HCT116 (cell line): Measurements from ENCODE around the gene TCFL5. TPM values are rescaled to one million over a fixed set of nuclear protein-coding genes. Genes with fewer than 3 reads are reported as not detected.
A peak's percentile ranks its signal among the peaks of the same experiment; 100 is the strongest.
"Not testable (repeated sequence)": the region's sequence is repeated elsewhere in the genome, so short reads cannot be mapped to it uniquely, and the experiment has no call there.

Experiments
- ATAC-seq: fragments of 200-7000 bp; cut with Tn5 transposase; 2 replicates; pipeline ENCODE4 v1.9.1; 2020; ENCODE audit warnings: mild to moderate bottlenecking, moderate library complexity
- BruUV-seq: library from RNA; stranded (reverse); fragments of 400-500 nt; replicated peaks from 2 replicates; lab custom pipeline; 2021; lab: Mats Ljungman, UMichigan
- CTCF ChIA-PET: fragments of 300-600 bp; sonication (Branson Sonifier 250); formaldehyde crosslinking; loops from one replicate; lab custom pipeline; 2021; ENCODE audit warnings: antibody characterized with exemption; lab: Charles Lee
- POLR2A ChIA-PET: fragments of 300-600, 350-600 bp; sonication (Branson Sonifier 250); formaldehyde crosslinking; loops from one replicate; lab custom pipeline; 2021; ENCODE audit warnings: antibody characterized with exemption; lab: Charles Lee
- RAD21 ChIA-PET, 2 experiments: fragments of 300-600 bp; sonication (Branson Sonifier 250); formaldehyde crosslinking; loops; one replicate each; lab custom pipeline; 2023; ENCODE audit warnings: low total read pairs in 2 of 2; ENCODE audit not compliant: uncharacterized antibody in 2 of 2, unreplicated experiment in 2 of 2, low non-redundant PET in 1 of 2; lab: Charles Lee
- DNase-seq: peaks from one replicate; pipeline ENCODE4 v3.0.0-alpha.2; 2010; ENCODE audit warnings: low read depth, low spot score
- H2AFZ ChIP-seq: fragments of 200-600 bp; shearing (Covaris generic), sonication (generic); 2 replicates; pipeline ENCODE4 v1.6.1; 2017; ENCODE audit warnings: low read depth, mixed run types, mixed read lengths, antibody characterized with exemption, low read length; ENCODE audit not compliant: poor library complexity, severe bottlenecking
- H3K27ac ChIP-seq: 2 replicates; pipeline ENCODE4 v1.5.1; 2012; ENCODE audit warnings: low read depth, low read length
- H3K27me3 ChIP-seq: fragments of 200-600 bp; sonication (generic); 2 replicates; pipeline ENCODE4 v1.6.1; 2016; ENCODE audit warnings: mixed run types, low read length, mixed read lengths; ENCODE audit not compliant: insufficient read depth
- H3K36me3 ChIP-seq, 2 experiments: fragments of 200-500 bp in 1 of 2; fragments of 200-600 bp in 1 of 2; sonication (Bioruptor generic) in 1 of 2; sonication (generic) in 1 of 2; 2 replicates each; pipeline versions ENCODE4 v1.5.1 to v1.6.1; 2014 to 2016; ENCODE audit warnings: low read length in 2 of 2, inconsistent platforms in 1 of 2, mixed read lengths in 1 of 2, mixed run types in 1 of 2; ENCODE audit not compliant: insufficient read depth in 2 of 2, control insufficient read depth in 1 of 2
- H3K4me1 ChIP-seq, 2 experiments: fragments of 200-600 bp in 1 of 2; sonication (generic) in 1 of 2; 2 replicates each; pipeline versions ENCODE4 v1.5.1 to v1.6.1; 2012 to 2017; ENCODE audit warnings: low read length in 2 of 2, inconsistent platforms in 1 of 2, mild to moderate bottlenecking in 1 of 2, mixed read lengths in 1 of 2, mixed run types in 1 of 2, moderate library complexity in 1 of 2; ENCODE audit not compliant: insufficient read depth in 2 of 2, control insufficient read depth in 1 of 2
- H3K4me2 ChIP-seq: fragments of 200-600 bp; sonication (generic); 2 replicates; pipeline ENCODE4 v1.6.1; 2017; ENCODE audit warnings: mixed run types, low read length, mixed read lengths
- H3K4me3 ChIP-seq, 2 experiments: fragments of 200-600 bp in 1 of 2; sonication (generic) in 1 of 2; replicated peaks in 1 of 2; 2 replicates each; pipeline ENCODE4 v1.5.1; 2011 to 2016; ENCODE audit warnings: low read length in 2 of 2, control low read depth in 1 of 2, low read depth in 1 of 2, mild to moderate bottlenecking in 1 of 2, mixed read lengths in 1 of 2, mixed run types in 1 of 2
- H3K79me2 ChIP-seq: fragments of 200-600 bp; sonication (generic); 2 replicates; pipeline ENCODE4 v1.6.1; 2017; ENCODE audit warnings: mild to moderate bottlenecking, mixed run types, low read length, moderate library complexity, mixed read lengths; ENCODE audit not compliant: insufficient read depth
- H3K9ac ChIP-seq: fragments of 200-600 bp; sonication (generic); 2 replicates; pipeline ENCODE4 v1.6.1; 2016; ENCODE audit warnings: low read length, mixed read lengths
- H3K9me2 ChIP-seq: fragments of 200-600 bp; sonication (generic), shearing (Covaris generic); 2 replicates; pipeline ENCODE4 v1.6.1; 2017; ENCODE audit warnings: mixed run types, mild to moderate bottlenecking, moderate library complexity; ENCODE audit not compliant: insufficient read depth
- H3K9me3 ChIP-seq, 2 experiments: fragments of 200-500 bp in 1 of 2; fragments of 200-600 bp in 1 of 2; sonication (Bioruptor generic) in 1 of 2; sonication (generic) in 1 of 2; 2 replicates each; pipeline ENCODE4 v1.6.1; 2014 to 2017; ENCODE audit warnings: low read length in 2 of 2, mixed read lengths in 2 of 2, inconsistent platforms in 1 of 2, low read depth in 1 of 2, mild to moderate bottlenecking in 1 of 2, mixed run types in 1 of 2, moderate library complexity in 1 of 2; ENCODE audit not compliant: control insufficient read depth in 1 of 2, insufficient read depth in 1 of 2
- H4K20me1 ChIP-seq: fragments of 200-600 bp; sonication (generic), shearing (Covaris generic); 2 replicates; pipeline ENCODE4 v1.6.1; 2017; ENCODE audit warnings: mixed run types, mild to moderate bottlenecking, moderate library complexity; ENCODE audit not compliant: insufficient read depth
- CBX3 ChIP-seq: IDR thresholded peaks from 2 replicates; pipeline ENCODE4 v1.6.1; 2012; ENCODE audit warnings: low read depth
- EGR1 ChIP-seq: IDR thresholded peaks from 2 replicates; pipeline ENCODE4 v1.6.1; 2012; ENCODE audit warnings: low read depth
- ELF1 ChIP-seq: IDR thresholded peaks from 2 replicates; pipeline ENCODE4 v1.6.1; 2012; ENCODE audit warnings: low read depth, borderline replicate concordance
- EZH2 ChIP-seq: fragments of 200-600 bp; sonication (generic); IDR thresholded peaks from 2 replicates; pipeline ENCODE4 v1.6.1; 2017; ENCODE audit warnings: antibody characterized with exemption, mixed run types
- EZH2phosphoT487 ChIP-seq: fragments of 200-600 bp; IDR thresholded peaks from 2 replicates; pipeline ENCODE4 v1.6.1; 2018; ENCODE audit warnings: antibody characterized with exemption, borderline replicate concordance
- FOSL1 ChIP-seq: IDR thresholded peaks from 2 replicates; pipeline ENCODE4 v1.6.1; 2012; ENCODE audit warnings: low read depth
- JUND ChIP-seq: IDR thresholded peaks from 2 replicates; pipeline ENCODE4 v1.6.1; 2012
- POLR2AphosphoS5 ChIP-seq: IDR thresholded peaks from 2 replicates; pipeline ENCODE4 v1.6.1; 2011; ENCODE audit warnings: mild to moderate bottlenecking, low read depth, low read length, moderate library complexity
- RAD21 ChIP-seq: IDR thresholded peaks from 2 replicates; pipeline ENCODE4 v1.6.1; 2012; ENCODE audit warnings: low read depth, mild to moderate bottlenecking
- SIN3A ChIP-seq: IDR thresholded peaks from 2 replicates; pipeline ENCODE4 v1.6.1; 2012; ENCODE audit warnings: low read depth
- SP1 ChIP-seq: IDR thresholded peaks from 2 replicates; pipeline ENCODE4 v1.6.1; 2012; ENCODE audit warnings: low read depth
- SRF ChIP-seq: IDR thresholded peaks from 2 replicates; pipeline ENCODE4 v1.6.1; 2012; ENCODE audit warnings: low read depth
- TCF7L2 ChIP-seq: IDR thresholded peaks from 2 replicates; pipeline ENCODE4 v1.7.0; 2011; ENCODE audit warnings: borderline replicate concordance, inconsistent platforms; ENCODE audit not compliant: insufficient read depth, insufficient read length; ENCODE audit errors: extremely low read depth
- YY1 ChIP-seq: IDR thresholded peaks from 2 replicates; pipeline ENCODE4 v1.6.1; 2011; ENCODE audit warnings: low read length, low read depth, moderate library complexity, mild to moderate bottlenecking; ENCODE audit not compliant: insufficient replicate concordance; ENCODE audit errors: extremely low read depth
- intact Hi-C: fragments of 100-400 bp; cut with micrococcal nuclease; formaldehyde crosslinking; loops from 2 replicates; pipeline ENCODE4 v1.10.0; 2022
- total RNA-seq: library from RNA; stranded (reverse); gene quantifications from one replicate; pipeline ENCODE4 v1.2.1, GENCODE V29; 2021; ENCODE audit not compliant: unreplicated experiment
- TF ChIP-seq, protein P1 (sequence below), 3 experiments: fragments of 200-600 bp in 1 of 3; sonication (generic) in 1 of 3; IDR thresholded peaks in 2 of 3; conservative IDR thresholded peaks in 1 of 3; 2 replicates each; pipeline ENCODE4 v1.5.1; 2012 to 2017; ENCODE audit warnings: low read depth in 2 of 3, low read length in 2 of 3, antibody characterized with exemption in 1 of 3, borderline replicate concordance in 1 of 3, control low read depth in 1 of 3, mild to moderate bottlenecking in 1 of 3, mixed read lengths in 1 of 3, mixed run types in 1 of 3, moderate library complexity in 1 of 3; ENCODE audit not compliant: insufficient read depth in 1 of 3
- TF ChIP-seq, protein P2 (sequence below): IDR thresholded peaks from 2 replicates; pipeline ENCODE4 v1.6.1; 2012
- TF ChIP-seq, protein P3 (sequence below): IDR thresholded peaks from 2 replicates; pipeline ENCODE4 v1.6.1; 2012

TCFL5 gene
- total RNA-seq, 1 experiment from 2014 or later, result 20.4 TPM

DNA sequence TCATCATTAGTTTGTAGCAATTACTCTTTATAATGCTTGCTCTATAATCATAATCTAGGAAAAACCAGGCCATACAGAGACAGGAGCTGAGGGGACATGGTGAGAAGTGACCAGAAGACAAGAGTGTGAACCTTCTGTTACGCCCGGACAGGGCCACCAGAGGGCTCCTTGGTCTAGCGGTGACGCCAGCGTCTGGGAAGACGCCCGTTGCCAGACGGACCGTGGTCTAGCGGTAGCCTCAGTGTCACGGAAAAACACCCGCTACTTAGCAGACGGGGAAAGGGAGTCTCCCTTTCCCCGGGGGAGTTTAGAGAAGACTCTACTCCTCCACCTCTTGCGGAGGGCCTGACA is 12.0 kb upstream of the TCFL5 start:
- not testable (repeated sequence) for H3K9me3 ChIP-seq, H3K36me3 ChIP-seq, H3K79me2 ChIP-seq, H4K20me1 ChIP-seq, ATAC-seq, H3K9me2 ChIP-seq, BruUV-seq, H3K27me3 ChIP-seq, H2AFZ ChIP-seq
- intact Hi-C loops, result loop anchor here (1.0 kb wide), 1 partner anchor 136 kb away; no protein-coding TSS in a partner anchor
- peak overlapping the region in 1 of 2 experiments; percentile 37; a peak in 2 of 4 replicates for H3K4me3 ChIP-seq
- H3K27ac ChIP-seq, result peak overlapping the region; percentile 85
- peaks cover 13 to 26% of the 10 kb centered on the region in 2 experiments for H3K4me1 ChIP-seq
- H3K9ac ChIP-seq, result peak overlapping the region; percentile 66; the same call in 1 of the 2 replicates
- TF ChIP-seq, protein P1, sequence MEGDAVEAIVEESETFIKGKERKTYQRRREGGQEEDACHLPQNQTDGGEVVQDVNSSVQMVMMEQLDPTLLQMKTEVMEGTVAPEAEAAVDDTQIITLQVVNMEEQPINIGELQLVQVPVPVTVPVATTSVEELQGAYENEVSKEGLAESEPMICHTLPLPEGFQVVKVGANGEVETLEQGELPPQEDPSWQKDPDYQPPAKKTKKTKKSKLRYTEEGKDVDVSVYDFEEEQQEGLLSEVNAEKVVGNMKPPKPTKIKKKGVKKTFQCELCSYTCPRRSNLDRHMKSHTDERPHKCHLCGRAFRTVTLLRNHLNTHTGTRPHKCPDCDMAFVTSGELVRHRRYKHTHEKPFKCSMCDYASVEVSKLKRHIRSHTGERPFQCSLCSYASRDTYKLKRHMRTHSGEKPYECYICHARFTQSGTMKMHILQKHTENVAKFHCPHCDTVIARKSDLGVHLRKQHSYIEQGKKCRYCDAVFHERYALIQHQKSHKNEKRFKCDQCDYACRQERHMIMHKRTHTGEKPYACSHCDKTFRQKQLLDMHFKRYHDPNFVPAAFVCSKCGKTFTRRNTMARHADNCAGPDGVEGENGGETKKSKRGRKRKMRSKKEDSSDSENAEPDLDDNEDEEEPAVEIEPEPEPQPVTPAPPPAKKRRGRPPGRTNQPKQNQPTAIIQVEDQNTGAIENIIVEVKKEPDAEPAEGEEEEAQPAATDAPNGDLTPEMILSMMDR (IDR thresholded peaks at IDR 0.05 in 2 of 3, conservative IDR thresholded peaks at IDR 0.05 in 1 of 3; ENCODE audit: borderline replicate concordance in 1 of 3, insufficient read depth in 1 of 3, low read depth in 2 of 3, low read length in 2 of 3), result peak; percentile 52 to 67 (median 58)
- TF ChIP-seq, protein P2, sequence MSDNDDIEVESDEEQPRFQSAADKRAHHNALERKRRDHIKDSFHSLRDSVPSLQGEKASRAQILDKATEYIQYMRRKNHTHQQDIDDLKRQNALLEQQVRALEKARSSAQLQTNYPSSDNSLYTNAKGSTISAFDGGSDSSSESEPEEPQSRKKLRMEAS, result peak; percentile 29; the same call in 1 of the 2 replicates
- TF ChIP-seq RAD21 (peak; percentile 71), POLR2AphosphoS5 (peak; percentile 16; the same call in 1 of the 2 replicates)
- RAD21 ChIA-PET, result interaction anchor here in 1 of 2 experiments (0.6 kb wide), 1 partner anchor 162 kb away, joined by 3 read pairs; no protein-coding TSS in a partner anchor
- POLR2A ChIA-PET, result interaction anchor here (1.8 kb wide), 1 partner anchor 11 kb away, joined by 4 read pairs; no protein-coding TSS in a partner anchor
- CTCF ChIA-PET, result interaction anchor here (0.7 to 2.3 kb wide), 3 partner anchors 9 to 28 kb away, joined by 3 to 10 read pairs (median 3); partner anchors contain the start of gene TCFL5
- peak overlapping the region; percentile 80 for H3K4me2 ChIP-seq
- DNase-seq, result peak; percentile 49

DNA sequence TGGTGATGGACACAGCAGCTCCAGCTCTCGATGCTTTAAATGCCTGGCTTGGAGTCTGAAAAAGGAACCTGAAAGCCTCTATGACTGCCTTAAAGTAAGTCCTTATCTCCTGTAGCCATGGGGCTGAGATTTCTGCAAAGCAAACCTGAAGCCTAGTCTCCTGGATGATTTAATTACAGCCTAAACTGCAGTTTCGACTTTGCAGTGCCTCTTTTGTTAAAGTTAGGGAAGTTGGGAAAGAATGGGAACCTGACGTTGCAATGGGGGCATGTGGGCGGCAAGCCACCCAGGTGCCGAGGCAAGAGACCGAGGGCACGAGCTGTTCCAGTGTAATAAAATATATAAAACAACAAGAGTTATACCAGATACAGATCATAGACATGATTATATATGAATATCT is 11.7 kb upstream of the TCFL5 start:
- H3K79me2 ChIP-seq, result no peaks in the 10 kb centered on the region
- DNase-seq (no peak), ATAC-seq (no peak)
- POLR2A ChIA-PET, result interaction anchor here (1.8 kb wide), 1 partner anchor 10 kb away, joined by 4 read pairs; no protein-coding TSS in a partner anchor
- H3K9ac ChIP-seq, result no peak overlapping the region
- H3K9me3 ChIP-seq, result no peaks in the 10 kb centered on the region; a peak in 1 of 4 replicates
- no peaks in the 10 kb centered on the region for H3K36me3 ChIP-seq
- H3K4me2 ChIP-seq, result peak overlapping the region; percentile 80
- RAD21 ChIA-PET, result interaction anchor here in 1 of 2 experiments (0.6 kb wide), 1 partner anchor 162 kb away, joined by 3 read pairs; no protein-coding TSS in a partner anchor
- no peak overlapping the region; the same call in 1 of the 2 replicates for H3K27ac ChIP-seq
- H3K4me3 ChIP-seq, result no peak overlapping the region
- BruUV-seq, result no TSS peak
- H3K9me2 ChIP-seq, result no peaks in the 10 kb centered on the region
- CTCF ChIA-PET, result interaction anchor here (0.7 to 1.2 kb wide), 2 partner anchors 9 to 28 kb away, joined by 3 read pairs; no protein-coding TSS in a partner anchor
- H3K27me3 ChIP-seq, result no peaks in the 10 kb centered on the region
- H4K20me1 ChIP-seq, result no peaks in the 10 kb centered on the region
- peaks cover 13 to 26% of the 10 kb centered on the region in 2 experiments for H3K4me1 ChIP-seq
- intact Hi-C loops, result loop anchor here (1.0 kb wide), 1 partner anchor 136 kb away; no protein-coding TSS in a partner anchor
- no peak overlapping the region for H2AFZ ChIP-seq
- no peak for TF ChIP-seq CBX3
- TF ChIP-seq EZH2phosphoT487, result no peak
- no peak for TF ChIP-seq SRF
- TF ChIP-seq SIN3A, result no peak
- TF ChIP-seq RAD21, result no peak
- TF ChIP-seq FOSL1, result no peak
- TF ChIP-seq ELF1, result no peak
- no peak for TF ChIP-seq EZH2
- TF ChIP-seq SP1, result no peak
- no peak for TF ChIP-seq JUND
- TF ChIP-seq POLR2AphosphoS5, result no peak
- no peak for TF ChIP-seq EGR1
- no peak for TF ChIP-seq TCF7L2
- TF ChIP-seq YY1, result no peak
- TF ChIP-seq, protein P3, sequence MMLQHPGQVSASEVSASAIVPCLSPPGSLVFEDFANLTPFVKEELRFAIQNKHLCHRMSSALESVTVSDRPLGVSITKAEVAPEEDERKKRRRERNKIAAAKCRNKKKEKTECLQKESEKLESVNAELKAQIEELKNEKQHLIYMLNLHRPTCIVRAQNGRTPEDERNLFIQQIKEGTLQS, result no peak
